ENCODE measurements around the gene CYP39A1. TPM values are rescaled to one million over a fixed set of nuclear protein-coding genes. Genes with fewer than 3 reads are reported as not detected.

CYP39A1 gene
- total RNA-seq, 1 experiment from 2014 or later = 0.54 TPM

GRCh38 chr6:46565531-46565930 is 87.1 kb downstream of the CYP39A1 start:
- no peaks in the 10 kb centered on the region for H3K79me2 ChIP-seq (ENCODE audit: insufficient read depth, low read length)
- POLR2A ChIA-PET = no interaction called here
- intact Hi-C loops (cut with micrococcal nuclease) = no loop called here
- H3K4me1 ChIP-seq (ENCODE audit: control insufficient read depth in 1 of 2, insufficient read depth in 2 of 2, low read length in 2 of 2) = no peaks in the 10 kb centered on the region
- H3K36me3 ChIP-seq (ENCODE audit: control insufficient read depth in 1 of 2, insufficient read depth in 2 of 2, low read length in 2 of 2) = no peaks in the 10 kb centered on the region
- H3K9me2 ChIP-seq (ENCODE audit: insufficient read depth) = no peaks in the 10 kb centered on the region
- no peaks in the 10 kb centered on the region for H4K20me1 ChIP-seq (ENCODE audit: insufficient read depth)
- H3K4me3 ChIP-seq (replicated peaks in 1 of 2; ENCODE audit: low read depth in 1 of 2, low read length in 2 of 2) = no peak overlapping the region
- TF ChIP-seq CTCF (IDR thresholded peaks at IDR 0.05 in 2 of 3, conservative IDR thresholded peaks at IDR 0.05 in 1 of 3; ENCODE audit: borderline replicate concordance in 1 of 3, insufficient read depth in 1 of 3, low read depth in 2 of 3, low read length in 2 of 3) (no peak), JUND (IDR thresholded peaks at IDR 0.05) (no peak), EZH2phosphoT487 (IDR thresholded peaks at IDR 0.05; ENCODE audit: borderline replicate concordance) (no peak), CBX3 (IDR thresholded peaks at IDR 0.05; ENCODE audit: low read depth) (no peak), MAX (IDR thresholded peaks at IDR 0.05) (no peak), REST (IDR thresholded peaks at IDR 0.05; ENCODE audit: low read depth) (no peak), POLR2A (IDR thresholded peaks at IDR 0.05; ENCODE audit: borderline replicate concordance, extremely low read depth, insufficient read depth, insufficient read length) (no peak), YY1 (IDR thresholded peaks at IDR 0.05; ENCODE audit: extremely low read depth, insufficient replicate concordance, low read depth, low read length) (no peak), SRF (IDR thresholded peaks at IDR 0.05; ENCODE audit: low read depth) (no peak), ATF3 (IDR thresholded peaks at IDR 0.05) (no peak), EZH2 (IDR thresholded peaks at IDR 0.05) (no peak), ZFX (IDR thresholded peaks at IDR 0.05) (no peak), POLR2AphosphoS5 (IDR thresholded peaks at IDR 0.05; ENCODE audit: low read depth, low read length) (no peak), RAD21 (IDR thresholded peaks at IDR 0.05; ENCODE audit: low read depth) (no peak), ELF1 (IDR thresholded peaks at IDR 0.05; ENCODE audit: borderline replicate concordance, low read depth) (no peak), FOSL1 (IDR thresholded peaks at IDR 0.05; ENCODE audit: low read depth) (no peak)
- no peak overlapping the region for H2AFZ ChIP-seq (ENCODE audit: low read depth, low read length, poor library complexity, severe bottlenecking)
- H3K4me2 ChIP-seq (ENCODE audit: low read length) = no peak overlapping the region
- RAD21 ChIA-PET (ENCODE audit: low non-redundant PET in 1 of 2, low total read pairs in 2 of 2, uncharacterized antibody in 2 of 2, unreplicated experiment in 2 of 2) = no interaction called here
- no TSS peak for BruUV-seq (replicated peaks)
- no peaks in the 10 kb centered on the region for H3K9me3 ChIP-seq (ENCODE audit: control insufficient read depth in 1 of 2, insufficient read depth in 1 of 2, low read depth in 1 of 2, low read length in 2 of 2)
- no peak overlapping the region for H3K27ac ChIP-seq (ENCODE audit: low read depth, low read length)
- ATAC-seq = no peak
- no peak overlapping the region for H3K9ac ChIP-seq (ENCODE audit: low read length)
- CTCF ChIA-PET = no interaction called here
- no peak for DNase-seq (ENCODE audit: low read depth, low spot score)
- H3K27me3 ChIP-seq (ENCODE audit: insufficient read depth, low read length) = no peaks in the 10 kb centered on the region
